Left lung (tissue), 14 donors: ENCODE data around the gene MPP3. TPM values are rescaled to one million over a fixed set of nuclear protein-coding genes. Genes with fewer than 3 reads are reported as not detected.
A peak's percentile ranks its signal among the peaks of the same experiment; 100 is the strongest.

Experiments
- ATAC-seq: fragments of 200-7000 bp; cut with Tn5 transposase; one replicate; pipeline ENCODE4 v1.9.1; 2020; ENCODE audit warnings: moderate library complexity
- DNase-seq, 4 donors: peaks; one replicate each; pipeline ENCODE4 v3.0.0-alpha.2; 2013 to 2020
- H3K27ac ChIP-seq, 2 donors: fragments of 200-600 bp; sonication (generic) in 1 of 2; one replicate each; pipeline versions ENCODE4 v1.5.0 to v1.8.0; 2020 to 2021
- H3K27me3 ChIP-seq, 2 donors: fragments of 200-600 bp; sonication (generic) in 1 of 2; one replicate each; pipeline versions ENCODE4 v1.5.0 to v1.8.0; 2020 to 2021
- H3K36me3 ChIP-seq, 2 donors: fragments of 200-600 bp; sonication (generic) in 1 of 2; one replicate each; pipeline versions ENCODE4 v1.5.0 to v1.8.0; 2020 to 2021
- H3K4me1 ChIP-seq, 2 donors: fragments of 200-600 bp; one replicate each; pipeline ENCODE4 v1.8.0; 2021
- H3K4me3 ChIP-seq, 2 donors: fragments of 200-600 bp; sonication (generic) in 1 of 2; one replicate each; pipeline versions ENCODE4 v1.5.0 to v1.8.0; 2020 to 2021; ENCODE audit warnings: mild to moderate bottlenecking in 1 of 2
- H3K9me3 ChIP-seq, 2 donors: fragments of 200-600 bp; sonication (generic) in 1 of 2; one replicate each; pipeline versions ENCODE4 v1.5.0 to v1.8.0; 2020 to 2021
- intact Hi-C, 2 donors: fragments of 100-400 bp; cut with DNase I; formaldehyde crosslinking; loops; one replicate each; pipeline versions ENCODE4 v1.11.2 to v1.14.2; 2022
- long read RNA-seq, 12 donors: library from polyadenylated mRNA in 2 of 12; unstranded in 2 of 12; transcript quantifications; one replicate each; pipeline ENCODE4 v2.0.0 and lab custom pipeline, GENCODE V29; 2019 to 2026
- polyA plus RNA-seq, 6 donors: library from polyadenylated mRNA; unstranded; fragments of 120-200 nt; gene quantifications; one replicate each; pipeline ENCODE4 v1.2.1, GENCODE V29; 2013; ENCODE audit not compliant: insufficient read length in 6 of 6
- total RNA-seq, 2 donors: library from RNA; stranded (reverse); fragmentation: NEBNext Ultra II Directional; extraction: Animal tissue kit (Norgen Biotek cat#: 25700); gene quantifications; one replicate each; pipeline ENCODE4 v1.2.1, GENCODE V29; 2021
- TF ChIP-seq, protein P1 (sequence below), 2 donors: fragments of 200-600 bp; sonication (generic) in 1 of 2; IDR thresholded peaks; one replicate each; pipeline versions ENCODE4 v1.5.0 to v1.8.0; 2021; ENCODE audit warnings: antibody characterized with exemption in 2 of 2
- donor health status: DM: no; HTN: yes; CAD: no.
- donor health status: DM: no; HTN: no; CAD: no.

MPP3 gene, protein sequence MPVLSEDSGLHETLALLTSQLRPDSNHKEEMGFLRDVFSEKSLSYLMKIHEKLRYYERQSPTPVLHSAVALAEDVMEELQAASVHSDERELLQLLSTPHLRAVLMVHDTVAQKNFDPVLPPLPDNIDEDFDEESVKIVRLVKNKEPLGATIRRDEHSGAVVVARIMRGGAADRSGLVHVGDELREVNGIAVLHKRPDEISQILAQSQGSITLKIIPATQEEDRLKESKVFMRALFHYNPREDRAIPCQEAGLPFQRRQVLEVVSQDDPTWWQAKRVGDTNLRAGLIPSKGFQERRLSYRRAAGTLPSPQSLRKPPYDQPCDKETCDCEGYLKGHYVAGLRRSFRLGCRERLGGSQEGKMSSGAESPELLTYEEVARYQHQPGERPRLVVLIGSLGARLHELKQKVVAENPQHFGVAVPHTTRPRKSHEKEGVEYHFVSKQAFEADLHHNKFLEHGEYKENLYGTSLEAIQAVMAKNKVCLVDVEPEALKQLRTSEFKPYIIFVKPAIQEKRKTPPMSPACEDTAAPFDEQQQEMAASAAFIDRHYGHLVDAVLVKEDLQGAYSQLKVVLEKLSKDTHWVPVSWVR
- total RNA-seq (10 to 100 TPM; 14.4 to 17.9 TPM), polyA plus RNA-seq (10 to 100 TPM in 5 of 6 donors, 1 to 10 TPM in 1; 8.0 to 14.4 (median 11.6) TPM)
- long read RNA-seq, donor 1: 0 reads
- long read RNA-seq, donor 2, partial matches to known transcripts: 0 of 2 reads
- long read RNA-seq, donor 2, other reads (novel, unspliced or antisense): 0 of 2 reads
- long read RNA-seq, donor 3, partial matches to known transcripts: 0 of 1 reads
- long read RNA-seq, donor 3, other reads (novel, unspliced or antisense): 0 of 1 reads
- long read RNA-seq, donor 4, partial matches to known transcripts: 3 of 5 reads
- long read RNA-seq, donor 4, other reads (novel, unspliced or antisense): 0 of 5 reads
- long read RNA-seq, donor 5: 0 reads
- long read RNA-seq, donor 6: 0 reads
- long read RNA-seq, donor 7, partial matches to known transcripts: 0 of 2 reads
- long read RNA-seq, donor 7, other reads (novel, unspliced or antisense): 0 of 2 reads
- long read RNA-seq, donor 8: 0 reads
- long read RNA-seq, donor 9: 0 reads
- long read RNA-seq, donor 10, partial matches to known transcripts: 2 of 5 reads
- long read RNA-seq, donor 10, other reads (novel, unspliced or antisense): 2 of 5 reads
- long read RNA-seq, donor 11: 0 reads
- long read RNA-seq, donor 12, partial matches to known transcripts: 0 of 2 reads
- long read RNA-seq, donor 12, other reads (novel, unspliced or antisense): 0 of 2 reads

DNA sequence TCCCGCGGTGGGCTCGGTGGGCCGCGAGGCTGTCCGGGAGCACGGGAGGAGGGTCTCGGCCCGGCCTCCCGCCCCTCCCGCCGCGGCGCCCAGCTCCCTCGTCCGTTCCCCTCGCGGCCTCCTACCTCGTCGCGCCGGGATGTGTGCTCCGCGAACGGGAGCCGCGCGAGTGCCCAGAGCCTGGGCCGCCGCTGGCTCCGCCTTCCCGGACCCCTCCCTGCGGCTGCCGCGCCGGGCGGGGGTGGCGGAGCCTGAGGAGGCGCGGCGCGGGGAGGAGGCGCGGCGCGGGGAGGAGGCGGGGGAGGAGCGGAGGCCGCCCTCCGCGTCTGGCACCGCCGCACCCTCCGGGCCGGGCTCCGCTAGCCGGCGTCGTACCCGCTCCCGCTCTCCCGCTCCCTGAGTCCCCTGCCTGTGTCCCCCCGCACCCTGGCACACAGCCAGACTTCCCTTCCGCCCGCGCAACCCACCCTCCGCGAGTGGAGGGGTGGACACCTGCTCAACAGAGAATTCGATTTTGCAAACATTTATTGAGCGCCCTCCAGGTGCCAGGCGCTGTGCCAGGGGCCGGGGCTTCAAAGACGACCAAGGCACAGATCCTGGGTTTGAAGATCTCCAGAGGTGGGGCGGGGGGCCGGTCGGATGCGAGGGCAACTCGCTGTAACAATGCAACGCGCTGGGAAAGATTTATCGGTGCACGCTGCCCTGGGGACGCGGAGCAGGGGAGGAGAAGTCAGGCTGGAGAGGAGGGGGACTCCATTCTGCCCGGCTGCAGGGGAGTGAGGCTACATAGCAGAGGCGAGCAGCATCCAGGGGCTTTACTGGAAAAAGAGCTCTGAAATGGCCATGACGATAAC, at the start of gene MPP3:
Gene MPP3, minus strand, starts transcription at position 171 of the 854 bp plus-strand sequence. CDS start 1,240 bp downstream, outside the sequence.
- H3K4me1 ChIP-seq: peaks cover 12 to 28% of the 10 kb centered on the region in 2 donors
- DNase-seq (peak; percentile 57 to 91 (median 70)), ATAC-seq (peak; percentile 93)
- H3K27ac ChIP-seq: peak within 1 kb of the TSS; percentile 44 to 76
- peaks cover 0 to 37% of the 10 kb centered on the region in 2 donors for H3K27me3 ChIP-seq
- peak within 1 kb of the TSS; percentile 64 to 66 for H3K4me3 ChIP-seq
- intact Hi-C loops: loop anchor here in 1 of 2 donors (10.0 kb wide), 1 partner anchor 48 kb away; the partner anchor contains the start of gene CFAP97D1
- TF ChIP-seq, protein P1, sequence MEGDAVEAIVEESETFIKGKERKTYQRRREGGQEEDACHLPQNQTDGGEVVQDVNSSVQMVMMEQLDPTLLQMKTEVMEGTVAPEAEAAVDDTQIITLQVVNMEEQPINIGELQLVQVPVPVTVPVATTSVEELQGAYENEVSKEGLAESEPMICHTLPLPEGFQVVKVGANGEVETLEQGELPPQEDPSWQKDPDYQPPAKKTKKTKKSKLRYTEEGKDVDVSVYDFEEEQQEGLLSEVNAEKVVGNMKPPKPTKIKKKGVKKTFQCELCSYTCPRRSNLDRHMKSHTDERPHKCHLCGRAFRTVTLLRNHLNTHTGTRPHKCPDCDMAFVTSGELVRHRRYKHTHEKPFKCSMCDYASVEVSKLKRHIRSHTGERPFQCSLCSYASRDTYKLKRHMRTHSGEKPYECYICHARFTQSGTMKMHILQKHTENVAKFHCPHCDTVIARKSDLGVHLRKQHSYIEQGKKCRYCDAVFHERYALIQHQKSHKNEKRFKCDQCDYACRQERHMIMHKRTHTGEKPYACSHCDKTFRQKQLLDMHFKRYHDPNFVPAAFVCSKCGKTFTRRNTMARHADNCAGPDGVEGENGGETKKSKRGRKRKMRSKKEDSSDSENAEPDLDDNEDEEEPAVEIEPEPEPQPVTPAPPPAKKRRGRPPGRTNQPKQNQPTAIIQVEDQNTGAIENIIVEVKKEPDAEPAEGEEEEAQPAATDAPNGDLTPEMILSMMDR (IDR thresholded peaks at IDR 0.05): no peak
- H3K9me3 ChIP-seq: no peaks in the 10 kb centered on the region
- peaks cover 0 to 18% of the 10 kb centered on the region in 2 donors for H3K36me3 ChIP-seq

DNA sequence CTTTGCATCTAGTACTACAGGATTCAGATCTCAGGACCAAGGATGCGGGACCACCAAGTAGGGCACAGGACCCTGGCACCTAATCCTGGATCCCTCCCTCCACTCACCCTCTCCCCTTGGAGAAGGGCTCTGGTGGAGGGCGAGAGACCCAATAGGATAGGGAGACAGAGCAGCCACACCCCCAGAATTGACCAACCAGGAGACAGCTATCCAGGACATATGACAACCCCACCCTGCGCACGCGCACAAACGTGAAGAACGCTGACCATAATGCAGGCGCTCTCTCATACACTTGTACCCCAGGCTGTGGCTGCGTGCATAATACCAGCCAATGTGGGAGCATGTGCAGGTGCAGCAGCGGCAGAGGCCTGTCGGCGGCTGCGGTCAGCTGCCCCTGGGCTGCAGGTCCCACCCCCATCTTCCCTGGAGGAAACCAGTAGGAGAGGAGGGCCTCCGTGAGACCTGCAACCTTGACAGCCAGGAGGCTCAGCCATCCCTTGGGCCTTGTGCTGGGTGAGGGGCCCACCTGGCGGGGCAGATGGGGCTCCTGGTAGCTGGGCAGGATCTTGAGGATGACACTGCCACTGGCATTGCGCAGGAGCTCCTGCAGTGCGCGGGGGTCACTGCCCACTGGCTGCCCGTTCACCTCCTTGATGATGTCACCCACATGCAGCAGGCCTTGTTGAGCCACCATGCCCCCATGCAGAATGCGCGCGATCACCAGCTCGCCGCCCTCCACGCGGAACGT, 49.0 kb upstream of the MPP3 start:
- ATAC-seq: no peak
- no peaks in the 10 kb centered on the region for H3K4me1 ChIP-seq
- no peak for DNase-seq

DNA sequence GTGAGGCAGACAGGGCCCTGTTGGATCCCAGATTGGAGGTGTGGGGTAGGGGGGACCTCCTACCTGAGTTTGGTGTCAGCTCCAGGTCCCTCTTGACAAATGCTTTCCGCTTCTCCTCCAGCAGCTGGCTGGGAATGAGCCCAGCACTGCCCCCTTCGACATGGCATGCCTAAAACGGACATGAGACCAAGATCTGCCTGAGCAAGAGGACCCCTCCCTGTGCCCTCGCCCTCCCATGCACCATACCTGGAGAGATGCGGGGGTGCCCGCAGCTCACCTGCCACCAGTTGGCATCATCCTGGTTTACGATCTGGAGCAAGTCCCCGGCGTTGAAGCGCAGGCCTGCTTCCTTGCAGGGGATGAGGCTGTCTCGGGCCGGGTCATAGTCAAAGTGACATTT, 48.2 kb upstream of the MPP3 start:
- intact Hi-C loops: no loop called here
- ATAC-seq (no peak), DNase-seq (no peak)
- Histone ChIP-seq H3K36me3 (no peaks in the 10 kb centered on the region), H3K27me3 (no peaks in the 10 kb centered on the region), H3K4me1 (no peaks in the 10 kb centered on the region), H3K4me3 (no peak overlapping the region), H3K9me3 (no peaks in the 10 kb centered on the region), H3K27ac (no peak overlapping the region)
- TF ChIP-seq, protein P1 (IDR thresholded peaks at IDR 0.05): no peak

More for the DNA sequence above, 49.0 kb upstream of the MPP3 start:
- intact Hi-C loops: no loop called here
- Histone ChIP-seq H3K27me3 (no peaks in the 10 kb centered on the region), H3K27ac (no peak overlapping the region), H3K9me3 (no peaks in the 10 kb centered on the region), H3K36me3 (no peaks in the 10 kb centered on the region), H3K4me3 (no peak overlapping the region)
- TF ChIP-seq, protein P1 (IDR thresholded peaks at IDR 0.05): no peak

DNA sequence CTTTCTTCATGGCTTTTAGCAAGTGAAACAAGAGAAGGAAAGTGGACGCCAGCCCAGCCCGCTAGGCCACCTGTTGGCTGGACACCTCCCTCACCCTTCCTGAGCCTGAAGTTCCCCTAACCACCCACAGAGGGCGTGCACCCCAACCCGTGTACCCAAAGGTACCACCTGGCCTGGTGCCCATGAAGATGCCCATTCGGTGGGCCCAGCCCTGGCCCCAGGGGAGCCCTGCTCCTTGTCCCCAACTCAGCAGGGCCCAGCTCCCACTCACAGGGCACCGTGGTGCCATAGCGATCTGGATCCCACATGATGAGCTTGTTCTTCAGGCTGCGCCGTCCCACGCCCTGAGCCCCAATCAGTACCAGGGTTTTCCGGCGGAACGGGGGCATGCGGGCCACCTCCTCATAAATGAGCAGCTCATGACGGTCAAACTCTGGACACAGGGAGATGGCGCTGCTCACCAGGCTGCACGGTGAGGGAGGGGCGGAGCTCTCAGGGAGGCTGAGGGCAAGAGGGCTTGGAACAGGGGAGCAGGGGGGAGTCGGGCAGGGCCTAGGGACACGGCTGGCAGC, 47.6 kb upstream of the MPP3 start:
- TF ChIP-seq, protein P1 (IDR thresholded peaks at IDR 0.05): peak; percentile 35 to 63
- Histone ChIP-seq H3K4me1 (no peaks in the 10 kb centered on the region), H3K9me3 (no peaks in the 10 kb centered on the region), H3K36me3 (no peaks in the 10 kb centered on the region), H3K27me3 (no peaks in the 10 kb centered on the region), H3K4me3 (no peak overlapping the region), H3K27ac (no peak overlapping the region)
- ATAC-seq (peak; percentile 45), DNase-seq (peak in 2 of 4 donors; percentile 26 to 80)
- intact Hi-C loops: no loop called here
